ENCODE measurements around the gene FABP3. TPM values are rescaled to one million over a fixed set of nuclear protein-coding genes. Genes with fewer than 3 reads are reported as not detected.

Gene FABP3
- total and polyA plus RNA-seq, 2 experiments from 2014 or later: 19.3 to 50.2 TPM

DNA sequence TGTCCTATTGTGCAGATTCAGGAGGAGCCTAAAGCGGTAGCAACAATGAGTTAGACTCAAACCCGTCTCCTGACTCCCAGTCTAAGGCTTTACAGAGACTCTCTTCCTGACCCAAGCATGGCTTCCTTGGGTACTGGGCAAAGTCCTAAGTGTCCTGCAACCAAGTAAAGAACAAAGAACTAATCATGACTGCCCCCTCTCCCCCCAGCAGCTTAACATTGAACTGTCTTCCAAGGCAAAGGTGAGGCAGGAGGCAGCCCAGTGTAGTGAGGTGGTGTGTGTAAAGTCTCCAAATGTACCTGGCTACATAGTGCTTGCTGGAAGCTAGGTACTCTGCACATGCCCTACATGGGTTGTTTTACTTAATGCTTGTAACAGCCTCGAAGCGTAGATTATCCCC lies 2.3 kb downstream of the FABP3 start:
- H3K4me1 ChIP-seq (ENCODE audit: insufficient read depth): peaks cover 37% of the 10 kb centered on the region
- H4K20me1 ChIP-seq (replicated peaks; ENCODE audit: insufficient read depth): no peaks in the 10 kb centered on the region; the same call in 1 of the 2 replicates
- H3F3A ChIP-seq (replicated peaks; ENCODE audit: low read depth): peaks cover 18% of the 10 kb centered on the region; the same call in 1 of the 2 replicates
- H3K9me2 ChIP-seq (ENCODE audit: insufficient read depth): no peaks in the 10 kb centered on the region
- TF ChIP-seq EZH2phosphoT487 (IDR thresholded peaks at IDR 0.05; ENCODE audit: unreplicated experiment): no peak
- TF ChIP-seq ZNF331 (CRISPR knock-in tag; IDR thresholded peaks at IDR 0.05; ENCODE audit: low read depth): no peak
- TF ChIP-seq, protein P1, sequence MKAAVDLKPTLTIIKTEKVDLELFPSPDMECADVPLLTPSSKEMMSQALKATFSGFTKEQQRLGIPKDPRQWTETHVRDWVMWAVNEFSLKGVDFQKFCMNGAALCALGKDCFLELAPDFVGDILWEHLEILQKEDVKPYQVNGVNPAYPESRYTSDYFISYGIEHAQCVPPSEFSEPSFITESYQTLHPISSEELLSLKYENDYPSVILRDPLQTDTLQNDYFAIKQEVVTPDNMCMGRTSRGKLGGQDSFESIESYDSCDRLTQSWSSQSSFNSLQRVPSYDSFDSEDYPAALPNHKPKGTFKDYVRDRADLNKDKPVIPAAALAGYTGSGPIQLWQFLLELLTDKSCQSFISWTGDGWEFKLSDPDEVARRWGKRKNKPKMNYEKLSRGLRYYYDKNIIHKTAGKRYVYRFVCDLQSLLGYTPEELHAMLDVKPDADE (IDR thresholded peaks at IDR 0.05): no peak
- TF ChIP-seq, protein P2, sequence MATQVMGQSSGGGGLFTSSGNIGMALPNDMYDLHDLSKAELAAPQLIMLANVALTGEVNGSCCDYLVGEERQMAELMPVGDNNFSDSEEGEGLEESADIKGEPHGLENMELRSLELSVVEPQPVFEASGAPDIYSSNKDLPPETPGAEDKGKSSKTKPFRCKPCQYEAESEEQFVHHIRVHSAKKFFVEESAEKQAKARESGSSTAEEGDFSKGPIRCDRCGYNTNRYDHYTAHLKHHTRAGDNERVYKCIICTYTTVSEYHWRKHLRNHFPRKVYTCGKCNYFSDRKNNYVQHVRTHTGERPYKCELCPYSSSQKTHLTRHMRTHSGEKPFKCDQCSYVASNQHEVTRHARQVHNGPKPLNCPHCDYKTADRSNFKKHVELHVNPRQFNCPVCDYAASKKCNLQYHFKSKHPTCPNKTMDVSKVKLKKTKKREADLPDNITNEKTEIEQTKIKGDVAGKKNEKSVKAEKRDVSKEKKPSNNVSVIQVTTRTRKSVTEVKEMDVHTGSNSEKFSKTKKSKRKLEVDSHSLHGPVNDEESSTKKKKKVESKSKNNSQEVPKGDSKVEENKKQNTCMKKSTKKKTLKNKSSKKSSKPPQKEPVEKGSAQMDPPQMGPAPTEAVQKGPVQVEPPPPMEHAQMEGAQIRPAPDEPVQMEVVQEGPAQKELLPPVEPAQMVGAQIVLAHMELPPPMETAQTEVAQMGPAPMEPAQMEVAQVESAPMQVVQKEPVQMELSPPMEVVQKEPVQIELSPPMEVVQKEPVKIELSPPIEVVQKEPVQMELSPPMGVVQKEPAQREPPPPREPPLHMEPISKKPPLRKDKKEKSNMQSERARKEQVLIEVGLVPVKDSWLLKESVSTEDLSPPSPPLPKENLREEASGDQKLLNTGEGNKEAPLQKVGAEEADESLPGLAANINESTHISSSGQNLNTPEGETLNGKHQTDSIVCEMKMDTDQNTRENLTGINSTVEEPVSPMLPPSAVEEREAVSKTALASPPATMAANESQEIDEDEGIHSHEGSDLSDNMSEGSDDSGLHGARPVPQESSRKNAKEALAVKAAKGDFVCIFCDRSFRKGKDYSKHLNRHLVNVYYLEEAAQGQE (IDR thresholded peaks at IDR 0.05; ENCODE audit: unreplicated experiment): no peak
- TF ChIP-seq CREB1 (CRISPR knock-in tag; IDR thresholded peaks at IDR 0.05; ENCODE audit: low read depth): no peak
- no peak for TF ChIP-seq NANOG (IDR thresholded peaks at IDR 0.05; ENCODE audit: borderline replicate concordance)
- TF ChIP-seq JUNB (IDR thresholded peaks at IDR 0.05; ENCODE audit: unreplicated experiment): no peak
- TF ChIP-seq, protein P3, sequence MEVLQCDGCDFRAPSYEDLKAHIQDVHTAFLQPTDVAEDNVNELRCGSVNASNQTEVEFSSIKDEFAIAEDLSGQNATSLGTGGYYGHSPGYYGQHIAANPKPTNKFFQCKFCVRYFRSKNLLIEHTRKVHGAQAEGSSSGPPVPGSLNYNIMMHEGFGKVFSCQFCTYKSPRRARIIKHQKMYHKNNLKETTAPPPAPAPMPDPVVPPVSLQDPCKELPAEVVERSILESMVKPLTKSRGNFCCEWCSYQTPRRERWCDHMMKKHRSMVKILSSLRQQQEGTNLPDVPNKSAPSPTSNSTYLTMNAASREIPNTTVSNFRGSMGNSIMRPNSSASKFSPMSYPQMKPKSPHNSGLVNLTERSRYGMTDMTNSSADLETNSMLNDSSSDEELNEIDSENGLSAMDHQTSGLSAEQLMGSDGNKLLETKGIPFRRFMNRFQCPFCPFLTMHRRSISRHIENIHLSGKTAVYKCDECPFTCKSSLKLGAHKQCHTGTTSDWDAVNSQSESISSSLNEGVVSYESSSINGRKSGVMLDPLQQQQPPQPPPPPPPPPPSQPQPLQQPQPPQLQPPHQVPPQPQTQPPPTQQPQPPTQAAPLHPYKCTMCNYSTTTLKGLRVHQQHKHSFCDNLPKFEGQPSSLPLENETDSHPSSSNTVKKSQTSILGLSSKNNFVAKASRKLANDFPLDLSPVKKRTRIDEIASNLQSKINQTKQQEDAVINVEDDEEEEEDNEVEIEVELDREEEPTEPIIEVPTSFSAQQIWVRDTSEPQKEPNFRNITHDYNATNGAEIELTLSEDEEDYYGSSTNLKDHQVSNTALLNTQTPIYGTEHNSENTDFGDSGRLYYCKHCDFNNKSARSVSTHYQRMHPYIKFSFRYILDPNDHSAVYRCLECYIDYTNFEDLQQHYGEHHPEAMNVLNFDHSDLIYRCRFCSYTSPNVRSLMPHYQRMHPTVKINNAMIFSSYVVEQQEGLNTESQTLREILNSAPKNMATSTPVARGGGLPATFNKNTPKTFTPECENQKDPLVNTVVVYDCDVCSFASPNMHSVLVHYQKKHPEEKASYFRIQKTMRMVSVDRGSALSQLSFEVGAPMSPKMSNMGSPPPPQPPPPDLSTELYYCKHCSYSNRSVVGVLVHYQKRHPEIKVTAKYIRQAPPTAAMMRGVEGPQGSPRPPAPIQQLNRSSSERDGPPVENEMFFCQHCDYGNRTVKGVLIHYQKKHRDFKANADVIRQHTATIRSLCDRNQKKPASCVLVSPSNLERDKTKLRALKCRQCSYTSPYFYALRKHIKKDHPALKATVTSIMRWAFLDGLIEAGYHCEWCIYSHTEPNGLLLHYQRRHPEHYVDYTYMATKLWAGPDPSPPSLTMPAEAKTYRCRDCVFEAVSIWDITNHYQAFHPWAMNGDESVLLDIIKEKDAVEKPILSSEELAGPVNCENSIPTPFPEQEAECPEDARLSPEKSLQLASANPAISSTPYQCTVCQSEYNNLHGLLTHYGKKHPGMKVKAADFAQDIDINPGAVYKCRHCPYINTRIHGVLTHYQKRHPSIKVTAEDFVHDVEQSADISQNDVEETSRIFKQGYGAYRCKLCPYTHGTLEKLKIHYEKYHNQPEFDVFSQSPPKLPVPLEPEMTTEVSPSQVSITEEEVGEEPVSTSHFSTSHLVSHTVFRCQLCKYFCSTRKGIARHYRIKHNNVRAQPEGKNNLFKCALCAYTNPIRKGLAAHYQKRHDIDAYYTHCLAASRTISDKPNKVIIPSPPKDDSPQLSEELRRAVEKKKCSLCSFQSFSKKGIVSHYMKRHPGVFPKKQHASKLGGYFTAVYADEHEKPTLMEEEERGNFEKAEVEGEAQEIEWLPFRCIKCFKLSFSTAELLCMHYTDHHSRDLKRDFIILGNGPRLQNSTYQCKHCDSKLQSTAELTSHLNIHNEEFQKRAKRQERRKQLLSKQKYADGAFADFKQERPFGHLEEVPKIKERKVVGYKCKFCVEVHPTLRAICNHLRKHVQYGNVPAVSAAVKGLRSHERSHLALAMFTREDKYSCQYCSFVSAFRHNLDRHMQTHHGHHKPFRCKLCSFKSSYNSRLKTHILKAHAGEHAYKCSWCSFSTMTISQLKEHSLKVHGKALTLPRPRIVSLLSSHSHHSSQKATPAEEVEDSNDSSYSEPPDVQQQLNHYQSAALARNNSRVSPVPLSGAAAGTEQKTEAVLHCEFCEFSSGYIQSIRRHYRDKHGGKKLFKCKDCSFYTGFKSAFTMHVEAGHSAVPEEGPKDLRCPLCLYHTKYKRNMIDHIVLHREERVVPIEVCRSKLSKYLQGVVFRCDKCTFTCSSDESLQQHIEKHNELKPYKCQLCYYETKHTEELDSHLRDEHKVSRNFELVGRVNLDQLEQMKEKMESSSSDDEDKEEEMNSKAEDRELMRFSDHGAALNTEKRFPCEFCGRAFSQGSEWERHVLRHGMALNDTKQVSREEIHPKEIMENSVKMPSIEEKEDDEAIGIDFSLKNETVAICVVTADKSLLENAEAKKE (CRISPR knock-in tag; IDR thresholded peaks at IDR 0.05): no peak
- no peak for TF ChIP-seq POLR2AphosphoS5 (IDR thresholded peaks at IDR 0.05; ENCODE audit: low read depth)
- no peaks in the 10 kb centered on the region for H3K27me3 ChIP-seq (ENCODE audit: insufficient read depth)
- peaks cover 14% of the 10 kb centered on the region; the same call in 2 of the 3 replicates for H3K36me3 Mint-ChIP-seq (ENCODE audit: low read depth)
- H3K27me3 Mint-ChIP-seq (ENCODE audit: insufficient read depth, low read depth, poor library complexity): peaks cover 17% of the 10 kb centered on the region
- peaks cover 51% of the 10 kb centered on the region for H3K4me1 Mint-ChIP-seq
- no peak overlapping the region for H3K27ac ChIP-seq (ENCODE audit: low read depth)
- H3K9me3 Mint-ChIP-seq: no peaks in the 10 kb centered on the region
- H2AFZ ChIP-seq: no peak overlapping the region
- no peak overlapping the region for H3K4me3 Mint-ChIP-seq
- no peaks in the 10 kb centered on the region for H3K79me2 ChIP-seq (replicated peaks; ENCODE audit: insufficient read depth)
- ATAC-seq (no peak), DNase-seq (ENCODE audit: low spot score) (no peak)
- no peak overlapping the region for H3K27ac Mint-ChIP-seq
- no peaks in the 10 kb centered on the region for H3K36me3 ChIP-seq (ENCODE audit: insufficient read depth)
- H3K4me2 ChIP-seq: no peak overlapping the region
- H3K4me3 ChIP-seq: no peak overlapping the region
